Panc1 (cell line): Measurements from ENCODE around the gene NEGR1. TPM values are rescaled to one million over a fixed set of nuclear protein-coding genes. Genes with fewer than 3 reads are reported as not detected.

Source experiments
- ATAC-seq: fragments of 200-7000 bp; cut with Tn5 transposase; 2 replicates; pipeline ENCODE4 v1.9.1; 2020; ENCODE audit warnings: mild to moderate bottlenecking, moderate library complexity
- BruUV-seq: library from RNA; stranded (reverse); fragments of 400-500 nt; replicated peaks from 2 replicates; lab custom pipeline; 2021; lab: Mats Ljungman, UMichigan
- CTCF ChIA-PET: fragments of 300-600 bp; sonication (Branson Sonifier 250); formaldehyde crosslinking; loops from one replicate; lab custom pipeline; 2022; ENCODE audit warnings: antibody characterized with exemption; lab: Charles Lee
- POLR2A ChIA-PET: fragments of 300-600 bp; sonication (Branson Sonifier 250); formaldehyde crosslinking; loops from one replicate; lab custom pipeline; 2022; ENCODE audit warnings: antibody characterized with exemption; lab: Charles Lee
- DNase-seq: peaks from one replicate; pipeline ENCODE4 v3.0.0-alpha.2; 2010; ENCODE audit warnings: low read depth, low spot score
- H3K27ac ChIP-seq: 2 replicates; pipeline ENCODE4 v1.5.1; 2011; ENCODE audit warnings: mild to moderate bottlenecking, low read length, inconsistent platforms
- H3K27me3 ChIP-seq: fragments of 200-500 bp; sonication (Bioruptor generic); 2 replicates; pipeline ENCODE4 v1.6.0; 2014; ENCODE audit warnings: low read length, inconsistent platforms; ENCODE audit not compliant: control insufficient read depth, insufficient read depth
- H3K36me3 ChIP-seq: fragments of 200-500 bp; sonication (Bioruptor generic); 2 replicates; pipeline ENCODE4 v1.5.1; 2014; ENCODE audit warnings: inconsistent platforms, mild to moderate bottlenecking, low read length, moderate library complexity; ENCODE audit not compliant: control insufficient read depth, insufficient read depth
- H3K4me1 ChIP-seq: 2 replicates; pipeline ENCODE4 v1.5.1; 2011; ENCODE audit warnings: inconsistent platforms, mild to moderate bottlenecking, low read length, moderate library complexity; ENCODE audit not compliant: control insufficient read depth, insufficient read depth
- H3K4me3 ChIP-seq, 2 experiments: 2 replicates each; pipeline ENCODE4 v1.5.1; 2011 to 2012; ENCODE audit warnings: low read depth in 2 of 2, low read length in 2 of 2, mild to moderate bottlenecking in 2 of 2, inconsistent platforms in 1 of 2, moderate library complexity in 1 of 2
- H3K9me3 ChIP-seq: fragments of 200-500 bp; sonication (Bioruptor generic); 2 replicates; pipeline ENCODE4 v1.5.1; 2014; ENCODE audit warnings: low read depth, mild to moderate bottlenecking, inconsistent platforms, low read length, moderate library complexity; ENCODE audit not compliant: control insufficient read depth, insufficient read depth
- CTCF ChIP-seq: fragments of 450-650 bp; IDR thresholded peaks from 2 replicates; pipeline ENCODE4 v1.5.1; 2017; ENCODE audit warnings: mild to moderate bottlenecking
- POLR2AphosphoS5 ChIP-seq: IDR thresholded peaks from 2 replicates; pipeline ENCODE4 v1.6.1; 2012; ENCODE audit warnings: mild to moderate bottlenecking, low read depth, low read length, moderate library complexity
- REST ChIP-seq, 2 experiments: IDR thresholded peaks; 2 replicates each; pipeline ENCODE4 v1.6.1; 2011 to 2012; ENCODE audit warnings: low read depth in 2 of 2, control low read depth in 1 of 2, low read length in 1 of 2, mild to moderate bottlenecking in 1 of 2, moderate library complexity in 1 of 2; ENCODE audit not compliant: insufficient read depth in 1 of 2
- SIN3A ChIP-seq: IDR thresholded peaks from 2 replicates; pipeline ENCODE4 v1.6.1; 2012; ENCODE audit warnings: low read depth, mild to moderate bottlenecking, low read length, moderate library complexity, borderline replicate concordance; ENCODE audit not compliant: insufficient read depth
- TCF7L2 ChIP-seq: IDR thresholded peaks from 2 replicates; pipeline ENCODE4 v1.6.1; 2011; ENCODE audit warnings: mild to moderate bottlenecking, low read depth, low read length, inconsistent platforms
- in situ Hi-C: cut with HindIII; loops from 2 replicates; pipeline ENCODE4 v1.10.0; 2016; ENCODE audit warnings: low sequenced_read_pairs, low pct_unique_long_range_greater_than_20kb
- intact Hi-C: fragments of 100-400 bp; cut with micrococcal nuclease; formaldehyde crosslinking; loops from one replicate; pipeline ENCODE4 v1.10.0; 2022; ENCODE audit not compliant: unreplicated experiment
- total RNA-seq: library from RNA; stranded (reverse); gene quantifications from one replicate; pipeline ENCODE4 v1.2.1, GENCODE V29; 2021; ENCODE audit not compliant: unreplicated experiment

NEGR1 gene
- total RNA-seq, 1 experiment from 2014 or later: 2.7 TPM

GRCh38 chr1:71850936-71851335 is 431.4 kb downstream of the NEGR1 start:
- DNase-seq: no peak
- no peak for ATAC-seq
- Histone ChIP-seq H3K27ac (no peak overlapping the region), H3K9me3 (no peaks in the 10 kb centered on the region), H3K4me3 (no peak overlapping the region), H3K27me3 (no peaks in the 10 kb centered on the region), H3K4me1 (no peaks in the 10 kb centered on the region), H3K36me3 (no peaks in the 10 kb centered on the region)
- ChIA-PET CTCF (no interaction called here), POLR2A (no interaction called here)
- intact Hi-C loops (no loop called here), in situ Hi-C loops (no loop called here)
- TF ChIP-seq POLR2AphosphoS5 (no peak), SIN3A (no peak), REST (IDR thresholded peaks at IDR 0.05; ENCODE audit: insufficient read depth in 1 of 2, low read depth in 2 of 2, low read length in 1 of 2) (no peak), CTCF (no peak), TCF7L2 (no peak)
- BruUV-seq: no TSS peak

DNA sequence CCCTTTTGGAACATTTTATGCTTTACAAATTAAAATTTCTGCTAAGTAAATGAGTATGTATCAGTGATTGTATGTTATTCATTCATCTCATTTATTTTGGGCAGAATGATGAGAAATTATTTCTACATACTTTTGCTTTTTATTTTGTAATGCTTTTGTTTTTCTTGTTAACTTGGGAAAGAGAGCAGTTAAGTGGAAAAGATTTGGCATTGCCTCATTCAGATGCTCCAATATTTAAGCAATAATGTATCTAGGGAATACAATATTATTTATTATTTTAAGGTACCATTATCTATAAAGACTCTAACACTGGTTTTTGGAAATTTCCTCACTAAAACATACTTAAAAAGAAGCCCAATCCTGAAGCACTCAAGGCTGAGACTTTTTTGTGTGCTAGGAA is 431.8 kb downstream of the NEGR1 start:
- no peak for DNase-seq
- Histone ChIP-seq H3K27me3 (no peaks in the 10 kb centered on the region), H3K36me3 (no peaks in the 10 kb centered on the region), H3K4me1 (no peaks in the 10 kb centered on the region), H3K4me3 (no peak overlapping the region), H3K27ac (no peak overlapping the region), H3K9me3 (no peaks in the 10 kb centered on the region)
- TF ChIP-seq REST (IDR thresholded peaks at IDR 0.05; ENCODE audit: insufficient read depth in 1 of 2, low read depth in 2 of 2, low read length in 1 of 2): no peak
- no TSS peak for BruUV-seq
- CTCF ChIA-PET: no interaction called here
- POLR2A ChIA-PET: no interaction called here
- in situ Hi-C loops: no loop called here
- intact Hi-C loops: no loop called here
- ATAC-seq: no peak
